Stimulated activated CD8-positive, alpha-beta memory T cell treated with anti-CD3 and anti-CD28 coated beads, Interleukin-7, amount 100 ng/mL, for 48 hours (primary cell): ENCODE results near the gene PGAP6.
A peak's percentile ranks its signal among the peaks of the same experiment; 100 is the strongest.
"Not testable (repeated sequence)": the region's sequence is repeated elsewhere in the genome, so short reads cannot be mapped to it uniquely, and the experiment has no call there.

Experiments used
- DNase-seq, 2 donors: peaks; one replicate each; pipeline ENCODE4 v3.0.0-alpha.2; 2020; ENCODE audit warnings: low read depth in 1 of 2; ENCODE audit errors: extremely low read depth in 1 of 2

Gene PGAP6

GRCh38 chr16:333406-334094 is 48.2 kb downstream of the PGAP6 start:
- no peak for DNase-seq

GRCh38 chr16:331181-331814 is 50.5 kb downstream of the PGAP6 start:
- not testable (repeated sequence) for DNase-seq

- DNase-seq, result no peak
These were observed 51.0 kb downstream of the PGAP6 start for GRCh38 chr16:330741-331140.

GRCh38 chr16:325375-326145 is 56.2 kb downstream of the PGAP6 start:
- DNase-seq, result no peak

- peak in 1 of 2 donors; percentile 32 for DNase-seq
These were observed 57.1 kb downstream of the PGAP6 start for GRCh38 chr16:324451-325334.

GRCh38 chr16:324201-324450 is 57.7 kb downstream of the PGAP6 start:
- no peak for DNase-seq

- no peak for DNase-seq
These were observed 59.2 kb downstream of the PGAP6 start for GRCh38 chr16:322476-323143.

- DNase-seq, result no peak
These were observed 60.2 kb downstream of the PGAP6 start for GRCh38 chr16:321532-321931.
